Left renal pelvis (tissue), 4 donors: ENCODE data around the gene GALNT6. TPM values are rescaled to one million over a fixed set of nuclear protein-coding genes. Genes with fewer than 3 reads are reported as not detected.
A peak's percentile ranks its signal among the peaks of the same experiment; 100 is the strongest.

Experiments used
- DNase-seq, 4 donors: peaks; one replicate each; pipeline ENCODE4 v3.0.0-alpha.2; 2013; ENCODE audit warnings: low read depth in 4 of 4, low spot score in 3 of 4
- polyA plus RNA-seq, 4 donors: library from polyadenylated mRNA; unstranded; fragments of 120-200 nt; gene quantifications; one replicate each; pipeline ENCODE4 v1.2.1, GENCODE V29; 2013; ENCODE audit not compliant: insufficient read length in 4 of 4

The GALNT6 gene, protein sequence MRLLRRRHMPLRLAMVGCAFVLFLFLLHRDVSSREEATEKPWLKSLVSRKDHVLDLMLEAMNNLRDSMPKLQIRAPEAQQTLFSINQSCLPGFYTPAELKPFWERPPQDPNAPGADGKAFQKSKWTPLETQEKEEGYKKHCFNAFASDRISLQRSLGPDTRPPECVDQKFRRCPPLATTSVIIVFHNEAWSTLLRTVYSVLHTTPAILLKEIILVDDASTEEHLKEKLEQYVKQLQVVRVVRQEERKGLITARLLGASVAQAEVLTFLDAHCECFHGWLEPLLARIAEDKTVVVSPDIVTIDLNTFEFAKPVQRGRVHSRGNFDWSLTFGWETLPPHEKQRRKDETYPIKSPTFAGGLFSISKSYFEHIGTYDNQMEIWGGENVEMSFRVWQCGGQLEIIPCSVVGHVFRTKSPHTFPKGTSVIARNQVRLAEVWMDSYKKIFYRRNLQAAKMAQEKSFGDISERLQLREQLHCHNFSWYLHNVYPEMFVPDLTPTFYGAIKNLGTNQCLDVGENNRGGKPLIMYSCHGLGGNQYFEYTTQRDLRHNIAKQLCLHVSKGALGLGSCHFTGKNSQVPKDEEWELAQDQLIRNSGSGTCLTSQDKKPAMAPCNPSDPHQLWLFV
- 1 to 10 TPM; 1.4 to 7.5 (median 5.6) TPM for polyA plus RNA-seq

DNA sequence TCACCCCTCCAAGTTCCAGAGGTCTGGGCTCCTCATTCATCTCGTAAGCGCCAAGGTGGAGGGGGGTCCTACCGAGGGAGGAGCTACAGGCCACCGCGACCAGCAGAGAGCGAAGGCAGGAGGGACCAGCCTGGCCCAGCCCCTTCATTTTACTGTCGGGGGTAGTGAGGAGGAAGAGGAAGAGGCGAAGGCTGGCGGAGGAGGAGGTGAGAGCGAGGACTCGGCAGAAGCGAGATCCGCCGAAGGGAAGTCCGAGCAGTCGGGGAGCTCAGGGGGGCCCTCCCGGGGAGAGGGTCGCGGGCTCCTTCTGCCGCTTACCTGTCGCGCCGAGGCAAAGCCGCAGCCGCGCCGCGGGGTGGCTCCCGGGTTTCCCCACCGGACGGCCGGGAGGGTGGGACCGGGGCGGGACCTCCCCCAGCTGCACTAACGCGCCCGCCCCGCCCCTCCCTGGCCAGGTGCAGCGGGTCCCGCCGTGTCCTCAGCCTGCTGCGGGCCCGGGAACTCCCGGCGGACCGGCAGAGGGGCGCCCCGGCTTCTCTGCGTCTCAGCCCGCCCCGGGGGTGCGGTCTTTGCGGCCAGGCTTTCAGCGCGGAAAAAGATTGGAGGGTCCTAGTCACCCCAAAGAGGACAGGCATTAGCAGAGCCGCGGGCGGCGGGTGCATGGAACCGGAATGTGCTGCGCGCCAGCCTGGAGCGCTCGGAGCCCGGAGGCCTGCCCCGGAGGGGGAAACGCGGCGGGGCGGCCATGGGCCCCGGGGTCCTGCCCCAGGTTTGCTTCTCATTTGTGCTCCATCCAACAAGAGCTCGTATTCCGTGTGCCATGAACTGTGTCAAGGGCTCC is at the start of gene GALNT6:
TSS of gene GALNT6 (minus strand) at position 124 of the 841 bp plus-strand sequence. CDS start 11,625 bp downstream, outside the sequence.
- no peak for DNase-seq

DNA sequence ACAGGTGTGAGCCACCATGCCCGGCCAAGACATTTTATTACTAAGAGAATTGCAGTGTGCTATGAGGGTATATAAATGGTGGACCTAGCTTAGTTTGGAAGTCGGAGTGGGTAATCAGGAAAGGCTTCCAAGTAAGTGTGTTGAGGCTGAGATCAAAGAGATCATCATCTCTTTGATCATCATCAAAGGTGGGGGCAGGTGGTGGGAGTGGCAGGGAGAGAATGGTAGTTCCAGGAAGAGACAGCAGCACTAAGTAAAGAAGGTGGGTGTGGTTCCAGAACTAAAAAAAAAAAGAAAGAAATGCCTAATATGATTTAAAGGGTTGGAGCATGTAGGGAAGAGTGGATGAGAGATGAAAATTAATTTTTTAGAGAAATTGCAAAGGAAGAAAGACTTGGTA is 48.1 kb upstream of the GALNT6 start:
- DNase-seq, result no peak

DNA sequence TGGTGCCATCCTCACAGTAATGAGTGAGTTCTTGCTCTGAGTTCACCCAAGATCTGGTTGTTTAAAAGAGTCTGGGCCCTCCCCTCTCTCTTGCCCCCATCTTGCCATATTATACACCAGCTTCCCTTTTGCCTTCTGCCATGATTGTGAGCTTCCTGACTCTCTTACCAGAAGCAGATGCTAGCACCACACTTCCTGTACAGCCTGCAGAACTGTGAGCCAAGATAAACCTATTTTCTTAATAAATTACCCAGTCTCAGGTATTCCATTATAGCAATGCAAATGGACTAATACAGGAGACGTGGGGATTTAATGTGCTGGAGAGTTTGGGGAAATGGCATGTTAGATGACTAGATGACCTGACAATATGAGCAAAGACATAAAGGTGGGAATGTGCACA is 46.2 kb upstream of the GALNT6 start:
- DNase-seq, result no peak

- no peak for DNase-seq
Observed at GRCh38 chr12:51434305-51434704, 43.1 kb upstream of the GALNT6 start.

DNA sequence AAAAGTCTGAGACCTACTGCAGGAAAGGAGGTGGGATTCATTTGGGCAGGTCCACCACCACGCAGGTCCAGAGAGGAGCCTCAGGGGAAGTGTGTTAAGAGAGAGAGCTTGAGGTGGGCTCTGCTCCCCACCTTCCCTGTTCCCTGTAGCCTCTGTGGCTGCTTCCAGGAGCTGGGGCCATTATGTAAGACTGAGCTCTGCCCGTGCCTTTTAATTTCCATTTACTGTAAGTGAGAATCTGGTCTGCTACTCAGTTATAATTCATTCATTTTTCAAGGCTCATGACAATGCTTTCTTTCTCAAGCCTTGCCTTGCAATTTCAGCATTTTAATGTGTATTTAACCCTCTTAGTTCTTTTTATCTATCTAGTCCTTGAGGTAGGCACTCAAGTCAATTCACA is 41.7 kb upstream of the GALNT6 start:
- DNase-seq, result no peak

DNA sequence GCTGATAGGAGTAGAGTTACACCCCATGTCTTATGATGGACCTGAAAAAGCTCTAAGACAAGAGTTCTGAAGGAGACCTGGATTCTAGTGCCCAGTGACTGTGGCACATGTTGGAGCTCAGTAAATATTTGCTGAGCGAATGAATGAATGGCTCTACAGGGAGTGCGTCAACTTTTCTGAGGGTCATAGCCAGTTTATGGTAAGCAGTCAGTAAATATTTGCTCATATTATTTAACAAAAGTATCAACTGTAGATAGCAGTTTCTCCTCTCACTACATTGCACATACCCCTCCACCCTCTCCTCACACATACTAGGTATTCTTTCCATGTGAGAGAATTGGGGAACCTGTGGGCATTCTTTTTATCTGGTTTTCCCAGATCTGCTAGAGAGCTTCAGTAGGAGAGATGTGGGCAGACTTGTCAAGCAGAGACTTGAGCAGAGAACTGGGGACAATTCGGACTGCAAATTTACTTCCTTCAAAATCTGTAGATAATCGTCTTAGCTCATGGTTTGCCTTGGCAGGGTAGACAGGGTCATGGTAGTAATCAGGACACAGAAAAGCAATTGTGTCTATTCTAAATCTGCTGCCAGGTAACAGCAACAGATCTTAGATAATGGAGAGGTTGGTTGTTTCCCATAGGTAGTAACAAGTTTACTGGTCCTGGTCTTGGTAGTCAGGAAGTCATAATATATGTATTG is 39.1 kb upstream of the GALNT6 start:
- DNase-seq, result no peak

DNA sequence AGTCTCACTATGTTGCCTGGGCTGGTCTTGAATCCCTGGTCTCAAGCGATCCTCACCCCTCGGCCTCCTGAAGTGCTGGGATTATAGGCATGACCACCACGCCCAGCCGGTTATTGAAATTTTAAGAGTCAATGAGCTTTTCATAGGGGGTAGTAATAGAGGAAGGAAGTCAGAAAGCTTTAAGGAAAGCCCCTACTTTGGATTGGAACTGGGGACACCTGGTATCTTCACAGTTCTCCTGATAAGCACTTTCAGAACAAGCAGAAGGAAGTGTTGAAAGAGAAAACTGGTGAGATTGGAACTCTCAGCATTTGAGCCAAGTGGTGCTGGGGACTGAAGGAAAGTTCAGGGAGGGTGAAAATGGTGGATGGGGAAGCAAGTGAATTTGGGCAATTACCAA is 38.5 kb upstream of the GALNT6 start:
- DNase-seq, result no peak

- no peak for DNase-seq
Observed at GRCh38 chr12:51428256-51428655, 37.0 kb upstream of the GALNT6 start.

GRCh38 chr12:51424662-51425539 is 33.7 kb upstream of the GALNT6 start, which contains the start of gene SLC4A8:
SLC4A8 (plus strand) TSS chr12:51424831; CDS start chr12:51424988, 157 bp downstream.
- peak; percentile 75 to 89 (median 80) for DNase-seq

DNA sequence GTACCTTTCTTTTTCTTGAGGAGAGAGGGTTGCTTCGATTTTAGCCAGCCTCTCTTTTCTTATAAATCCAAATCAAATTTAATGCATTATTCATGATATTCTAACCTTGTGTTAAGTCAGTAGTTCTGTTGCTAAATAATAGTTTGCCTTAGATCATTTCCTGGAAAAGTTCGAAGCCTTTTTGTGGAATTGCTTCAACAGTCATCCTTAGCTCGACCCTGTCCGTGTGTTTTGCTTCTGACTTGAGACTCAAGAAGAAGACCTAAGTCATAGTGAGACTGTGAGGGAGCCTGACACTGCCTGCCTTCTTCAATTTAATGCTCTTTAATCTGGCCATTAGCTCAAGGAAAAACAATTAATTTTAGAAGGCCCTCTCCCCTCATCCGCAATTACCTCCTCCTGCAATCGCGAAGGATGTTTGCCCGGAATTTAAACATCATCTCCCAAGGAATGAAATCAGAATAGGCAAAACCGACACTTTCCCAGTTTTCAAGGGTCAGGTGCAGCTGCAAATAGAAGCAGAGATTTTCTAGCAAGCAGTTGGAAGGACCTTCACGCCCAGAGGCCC is 33.0 kb upstream of the GALNT6 start:
- no peak for DNase-seq

DNA sequence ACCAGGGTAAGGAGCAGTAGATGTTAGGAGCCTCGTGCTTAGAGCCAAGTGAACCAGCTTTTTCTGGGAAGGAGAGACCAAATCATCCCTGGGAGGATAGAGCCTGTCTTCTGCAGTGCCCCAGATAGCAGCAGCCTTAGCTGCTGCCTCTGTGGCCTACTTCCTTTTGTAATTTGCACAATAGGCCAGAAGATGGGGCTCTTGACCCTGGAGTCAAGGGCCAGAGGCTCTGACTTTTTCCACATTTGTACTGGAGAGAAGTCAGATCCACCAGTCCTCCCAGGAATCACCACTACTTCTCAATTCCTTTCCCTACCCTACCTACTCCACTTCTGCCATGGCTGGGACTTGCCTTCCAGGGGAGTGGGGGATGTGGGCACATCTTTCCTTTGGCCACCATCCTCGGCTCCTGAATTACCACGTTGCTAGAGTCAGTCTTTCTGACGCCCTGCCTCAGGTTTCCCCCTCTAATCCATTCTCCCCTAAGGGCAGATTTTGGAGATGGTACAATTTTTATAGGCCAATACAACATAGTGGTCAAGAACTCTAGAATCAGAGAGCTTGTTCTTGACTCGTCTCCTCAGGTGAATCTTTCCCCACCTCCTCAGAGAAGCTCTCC is 30.2 kb upstream of the GALNT6 start:
- DNase-seq, result peak; percentile 23 to 54 (median 54)

GRCh38 chr12:51419425-51420193 is 28.4 kb upstream of the GALNT6 start:
- no peak for DNase-seq

GRCh38 chr12:51417826-51418225 is 26.6 kb upstream of the GALNT6 start:
- DNase-seq, result no peak

DNA sequence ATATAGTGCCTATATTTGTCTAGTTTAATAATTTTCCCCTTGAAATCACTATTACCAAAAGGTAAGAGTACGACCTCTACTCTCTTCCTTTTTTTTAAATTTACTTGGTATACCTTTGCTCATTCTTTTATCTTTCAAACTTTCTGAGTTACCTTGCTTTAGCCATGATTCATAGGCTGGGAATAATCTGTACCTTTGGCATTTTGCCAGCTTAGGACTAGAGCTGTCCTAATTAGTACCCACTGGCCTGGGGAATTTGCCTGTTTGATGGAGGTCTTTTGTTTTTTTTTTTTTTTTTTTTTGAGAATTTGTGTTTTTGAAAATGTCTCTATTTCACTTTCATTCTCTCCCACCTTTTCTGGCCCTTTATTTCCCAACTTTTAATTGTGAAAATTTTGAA is 24.7 kb upstream of the GALNT6 start:
- no peak for DNase-seq

DNA sequence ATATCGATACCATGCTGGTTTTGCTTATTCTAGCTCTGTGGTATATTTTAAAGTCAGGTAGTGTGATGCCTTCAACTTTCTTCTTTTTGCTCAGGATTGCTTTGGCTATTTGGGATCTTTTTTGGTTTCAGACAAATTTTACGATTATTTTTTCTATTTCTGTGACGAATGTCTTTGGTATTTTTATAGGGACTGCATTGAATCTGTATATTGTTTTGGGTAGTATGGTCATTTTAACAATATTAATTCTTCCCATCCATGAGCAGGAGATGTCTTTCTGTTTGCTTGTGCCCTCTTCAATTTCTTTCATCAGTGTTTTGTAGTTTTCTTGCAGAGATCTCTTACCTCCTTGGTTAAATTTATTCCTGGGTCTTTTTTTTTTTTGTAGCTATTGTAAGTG is 22.6 kb upstream of the GALNT6 start:
- DNase-seq, result no peak

DNA sequence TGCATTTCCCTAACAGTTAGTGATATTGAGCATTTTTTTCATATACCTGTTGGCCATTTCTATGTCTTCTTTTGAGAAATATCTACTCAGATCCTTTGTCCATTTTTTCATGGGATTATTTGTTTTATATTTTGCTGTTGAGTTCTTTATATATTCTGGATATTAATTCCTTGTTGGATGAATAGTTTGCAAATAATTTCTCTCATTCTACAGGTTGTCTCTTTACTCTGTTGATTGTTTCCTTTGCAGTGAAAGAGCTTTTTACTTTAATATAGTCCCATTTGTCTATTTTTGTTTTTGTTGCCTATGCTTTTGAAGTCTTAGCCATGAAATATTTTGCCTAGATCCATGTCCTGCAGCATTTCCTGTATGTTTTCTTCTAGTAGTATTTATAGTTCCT is 21.9 kb upstream of the GALNT6 start:
- no peak for DNase-seq

DNA sequence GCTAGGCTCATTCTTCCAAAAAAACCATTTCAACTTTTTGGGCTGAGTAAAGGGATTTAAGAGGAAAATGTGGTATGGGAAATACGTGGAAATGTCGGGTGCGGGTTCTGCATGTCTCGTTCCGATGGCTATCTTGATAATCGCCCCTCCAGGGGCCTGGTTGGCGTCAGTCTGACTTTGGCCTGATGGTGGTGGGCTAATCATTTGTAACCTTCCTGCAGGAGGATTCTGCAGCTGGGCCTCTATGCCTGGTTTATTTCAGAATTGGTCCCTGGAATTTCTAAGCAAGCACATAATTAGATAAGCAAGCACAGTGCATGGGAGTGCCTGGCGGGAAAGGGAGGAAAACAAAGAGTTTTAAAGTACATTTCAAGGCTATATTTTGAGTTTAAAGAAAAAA is 18.6 kb upstream of the GALNT6 start:
- DNase-seq, result no peak

DNA sequence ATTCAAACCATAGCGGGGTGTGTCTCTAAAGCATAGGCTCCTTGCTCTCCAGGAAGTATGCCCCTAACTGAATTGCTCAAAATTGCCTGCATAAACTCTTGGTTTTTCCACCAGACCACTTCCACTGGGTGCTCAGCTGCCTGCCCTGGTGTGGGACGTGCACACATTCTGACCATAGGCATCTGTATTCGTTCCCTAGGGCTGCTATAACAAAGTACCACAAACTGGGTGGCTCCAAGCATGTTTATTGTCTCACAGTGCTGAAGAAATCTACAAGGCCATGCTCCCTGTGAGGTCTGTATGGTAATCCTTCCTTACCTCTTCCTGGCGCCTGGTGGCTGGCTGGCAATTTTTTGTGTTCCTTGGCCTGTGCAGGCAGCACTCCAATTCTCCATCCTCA is 16.4 kb upstream of the GALNT6 start:
- no peak for DNase-seq
